GM23338 (cell line): ENCODE data around the gene PDZK1IP1. TPM values are rescaled to one million over a fixed set of nuclear protein-coding genes. Genes with fewer than 3 reads are reported as not detected.

ENCODE experiments used
- ATAC-seq: fragments of 200-7000 bp; cut with Tn5 transposase; 3 replicates; pipeline ENCODE4 v1.9.1; 2020
- DNase-seq: peaks from one replicate; pipeline ENCODE4 v3.0.0-alpha.2; 2015; ENCODE audit warnings: low spot score
- H2AFZ ChIP-seq: fragments of 200-600 bp; sonication (generic); 2 replicates; pipeline ENCODE4 v1.8.0; 2016; ENCODE audit warnings: antibody characterized with exemption, mild to moderate bottlenecking, moderate library complexity
- H3F3A ChIP-seq: fragments of 200-600 bp; sonication (generic); replicated peaks from 2 replicates; pipeline ENCODE4 v1.8.0; 2017; ENCODE audit warnings: antibody characterized with exemption, mixed run types, low read depth
- H3K27ac ChIP-seq: fragments of 200-600 bp; sonication (generic); 2 replicates; pipeline ENCODE4 v1.6.1; 2016; ENCODE audit warnings: low read depth
- H3K27me3 ChIP-seq: fragments of 200-600 bp; sonication (generic); 2 replicates; pipeline ENCODE4 v1.8.0; 2016; ENCODE audit warnings: mild to moderate bottlenecking, mixed run types, moderate library complexity; ENCODE audit not compliant: insufficient read depth
- H3K36me3 ChIP-seq: fragments of 200-600 bp; sonication (generic); 2 replicates; pipeline ENCODE4 v1.8.0; 2016; ENCODE audit warnings: mild to moderate bottlenecking; ENCODE audit not compliant: insufficient read depth
- H3K4me1 ChIP-seq: fragments of 200-600 bp; sonication (generic); 2 replicates; pipeline ENCODE4 v1.8.0; 2016; ENCODE audit warnings: mild to moderate bottlenecking, moderate library complexity; ENCODE audit not compliant: insufficient read depth
- H3K4me2 ChIP-seq: fragments of 200-600 bp; sonication (generic); 2 replicates; pipeline ENCODE4 v1.7.1; 2017; ENCODE audit warnings: mixed run types
- H3K4me3 ChIP-seq: fragments of 200-600 bp; sonication (generic); 2 replicates; pipeline ENCODE4 v1.6.1; 2016; ENCODE audit warnings: mixed run types
- H3K79me2 ChIP-seq: fragments of 200-600 bp; sonication (generic); replicated peaks from 2 replicates; pipeline ENCODE4 v1.8.0; 2017; ENCODE audit warnings: mild to moderate bottlenecking; ENCODE audit not compliant: insufficient read depth
- H3K9me2 ChIP-seq: fragments of 200-600 bp; sonication (generic); 2 replicates; pipeline ENCODE4 v1.8.0; 2017; ENCODE audit not compliant: insufficient read depth
- H4K20me1 ChIP-seq: fragments of 200-600 bp; sonication (generic); replicated peaks from 2 replicates; pipeline ENCODE4 v1.8.0; 2017; ENCODE audit warnings: mild to moderate bottlenecking; ENCODE audit not compliant: insufficient read depth
- H3K27ac Mint-ChIP-seq: 2 replicates; pipeline ENCODE4 v1.8.0; 2020; ENCODE audit warnings: inconsistent platforms, mild to moderate bottlenecking, moderate library complexity, mixed read lengths
- H3K27me3 Mint-ChIP-seq: 3 replicates; pipeline ENCODE4 v1.8.0; 2022; ENCODE audit warnings: low read depth, mild to moderate bottlenecking, moderate library complexity, mixed read lengths, inconsistent platforms; ENCODE audit not compliant: insufficient read depth, poor library complexity
- H3K36me3 Mint-ChIP-seq: 3 replicates; pipeline ENCODE4 v1.8.0; 2021; ENCODE audit warnings: low read depth, mild to moderate bottlenecking, inconsistent platforms, moderate library complexity, mixed read lengths
- H3K4me1 Mint-ChIP-seq: 3 replicates; pipeline ENCODE4 v1.8.0; 2020; ENCODE audit warnings: mild to moderate bottlenecking, inconsistent platforms, mixed read lengths
- H3K4me3 Mint-ChIP-seq: 3 replicates; pipeline ENCODE4 v1.8.0; 2021; ENCODE audit warnings: moderate library complexity, mild to moderate bottlenecking, inconsistent platforms, mixed read lengths
- H3K9me3 Mint-ChIP-seq: 3 replicates; pipeline ENCODE4 v1.8.0; 2020; ENCODE audit warnings: moderate library complexity, mild to moderate bottlenecking, inconsistent platforms, mixed read lengths
- CREB1 ChIP-seq: fragments of 250-450 bp; sonication (Bioruptor Pico); IDR thresholded peaks from 2 replicates; pipeline ENCODE4 v1.5.0; 2020; ENCODE audit warnings: low read depth, mild to moderate bottlenecking, moderate library complexity
- ETS1 ChIP-seq: IDR thresholded peaks from 2 replicates; pipeline ENCODE4 v1.6.1; 2016; ENCODE audit warnings: antibody characterized with exemption
- EZH2 ChIP-seq: fragments of 200-600 bp; sonication (generic); IDR thresholded peaks from one replicate; pipeline ENCODE4 v1.8.0; 2017; ENCODE audit warnings: antibody characterized with exemption, mild to moderate bottlenecking, low read depth; ENCODE audit not compliant: unreplicated experiment
- EZH2phosphoT487 ChIP-seq: fragments of 200-600 bp; sonication (generic); IDR thresholded peaks from one replicate; pipeline ENCODE4 v1.8.1; 2018; ENCODE audit warnings: antibody characterized with exemption; ENCODE audit not compliant: unreplicated experiment
- JUNB ChIP-seq: IDR thresholded peaks from one replicate; pipeline ENCODE4 v1.6.1; 2016; ENCODE audit warnings: antibody characterized with exemption; ENCODE audit not compliant: unreplicated experiment
- NANOG ChIP-seq: IDR thresholded peaks from 2 replicates; pipeline ENCODE4 v1.6.1; 2016; ENCODE audit warnings: antibody characterized with exemption, borderline replicate concordance
- POLR2AphosphoS5 ChIP-seq: IDR thresholded peaks from 2 replicates; pipeline ENCODE4 v1.6.1; 2016; ENCODE audit warnings: antibody characterized with exemption, low read depth
- REST ChIP-seq: IDR thresholded peaks from one replicate; pipeline ENCODE4 v1.6.1; 2018; ENCODE audit warnings: antibody characterized with exemption; ENCODE audit not compliant: unreplicated experiment
- STAT1 ChIP-seq: IDR thresholded peaks from one replicate; pipeline ENCODE4 v1.6.1; 2016; ENCODE audit warnings: antibody characterized with exemption; ENCODE audit not compliant: unreplicated experiment
- ZNF114 ChIP-seq: fragments of 250-450 bp; sonication (Bioruptor Pico); IDR thresholded peaks from 2 replicates; pipeline ENCODE4 v1.5.0; 2020; ENCODE audit warnings: mild to moderate bottlenecking, moderate library complexity
- ZNF331 ChIP-seq: fragments of 250-450 bp; sonication (Bioruptor Pico); IDR thresholded peaks from 2 replicates; pipeline ENCODE4 v1.5.0; 2020; ENCODE audit warnings: low read depth, mild to moderate bottlenecking, moderate library complexity
- long read RNA-seq: library from polyadenylated mRNA; unstranded; transcript quantifications from one replicate; pipeline ENCODE4 v2.0.0, GENCODE V29; 2020; ENCODE audit not compliant: unreplicated experiment
- polyA plus RNA-seq: library from polyadenylated mRNA; unstranded; fragments of >200 nt; fragmentation: Nextera tagmentation; extraction: Ambion mirVana; gene quantifications from 2 replicates; pipeline ENCODE4 v1.2.1, GENCODE V29; 2016
- total RNA-seq: library from RNA; depleted of rRNA; stranded (reverse); fragments of >200 nt; shearing (Covaris generic); gene quantifications from 2 replicates; pipeline ENCODE4 v1.2.3, GENCODE V29; 2014; rRNA removed
- TF ChIP-seq, protein P1 (sequence below), 2 experiments: fragments of 200-600 bp in 1 of 2; sonication (generic) in 1 of 2; conservative IDR thresholded peaks; 2 replicates each; pipeline versions ENCODE4 v1.5.1 to v1.6.1; 2016 to 2017; ENCODE audit warnings: antibody characterized with exemption in 2 of 2, low read depth in 2 of 2, mild to moderate bottlenecking in 2 of 2, moderate library complexity in 1 of 2
- TF ChIP-seq, protein P2 (sequence below): fragments of 250-450 bp; sonication (Bioruptor Pico); IDR thresholded peaks from 2 replicates; pipeline ENCODE4 v1.5.0; 2020; ENCODE audit warnings: mild to moderate bottlenecking, moderate library complexity

PDZK1IP1 gene, protein sequence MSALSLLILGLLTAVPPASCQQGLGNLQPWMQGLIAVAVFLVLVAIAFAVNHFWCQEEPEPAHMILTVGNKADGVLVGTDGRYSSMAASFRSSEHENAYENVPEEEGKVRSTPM
- total RNA-seq (not detected in 2 replicates), polyA plus RNA-seq (not detected in 2 replicates)
- long read RNA-seq = 0 reads

DNA sequence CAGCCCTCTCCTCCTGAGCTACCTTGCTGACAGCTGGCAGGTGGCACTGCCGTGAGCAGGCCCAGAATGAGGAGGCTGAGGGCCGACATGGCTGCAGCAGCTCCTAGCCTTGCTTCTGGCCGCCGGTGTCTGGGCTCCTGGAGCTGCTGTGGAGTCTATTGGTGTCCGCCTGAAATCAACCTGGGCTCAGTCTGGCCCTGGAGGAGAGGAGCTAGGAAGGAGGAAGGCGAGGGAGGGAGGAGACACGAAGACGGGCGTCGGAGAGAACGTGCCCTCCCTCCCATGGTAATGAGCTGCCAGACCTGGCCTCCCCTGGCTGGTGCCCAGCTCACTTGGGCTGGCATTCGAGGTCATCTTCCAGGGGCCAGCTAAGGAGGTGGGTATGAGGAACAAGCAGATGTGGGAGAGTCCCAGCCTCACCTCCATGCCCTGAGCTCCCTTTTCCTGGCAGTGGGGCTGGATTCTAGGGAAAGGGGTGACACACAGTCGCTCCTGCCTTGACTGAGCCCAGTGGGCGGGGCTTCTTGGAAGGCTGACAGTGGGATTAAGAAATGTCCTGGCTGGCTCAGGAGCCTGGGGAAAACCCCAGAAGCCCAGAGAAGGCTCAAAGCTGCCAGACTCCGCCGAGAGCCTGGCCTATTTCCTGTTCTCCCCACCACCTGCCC lies at the start of gene PDZK1IP1:
TSS of gene PDZK1IP1 (minus strand) at position 193 of the 665 bp plus-strand sequence. CDS start at position 89, 104 bp downstream.
- Histone ChIP-seq H4K20me1 (peaks cover 7% of the 10 kb centered on the region; the same call in 1 of the 2 replicates), H3K36me3 (no peaks in the 10 kb centered on the region), H3K79me2 (no peaks in the 10 kb centered on the region), H3K4me2 (no peak within 1 kb of the TSS), H3K4me3 (no peak within 1 kb of the TSS), H2AFZ (no peak within 1 kb of the TSS), H3F3A (no peaks in the 10 kb centered on the region), H3K27me3 (peaks cover 19% of the 10 kb centered on the region), H3K27ac (no peak within 1 kb of the TSS), H3K9me2 (0 out of 2 replicates have a peak, but pooled peaks cover 3% of the 10 kb centered on the region), H3K4me1 (peaks cover 25% of the 10 kb centered on the region)
- peaks cover 6% of the 10 kb centered on the region; the same call in 2 of the 3 replicates for H3K9me3 Mint-ChIP-seq
- ATAC-seq (peak; percentile 14), DNase-seq (peak; percentile 46)
- TF ChIP-seq EZH2phosphoT487 = no peak
- no peak for TF ChIP-seq NANOG
- TF ChIP-seq ETS1 = no peak
- TF ChIP-seq, protein P1, sequence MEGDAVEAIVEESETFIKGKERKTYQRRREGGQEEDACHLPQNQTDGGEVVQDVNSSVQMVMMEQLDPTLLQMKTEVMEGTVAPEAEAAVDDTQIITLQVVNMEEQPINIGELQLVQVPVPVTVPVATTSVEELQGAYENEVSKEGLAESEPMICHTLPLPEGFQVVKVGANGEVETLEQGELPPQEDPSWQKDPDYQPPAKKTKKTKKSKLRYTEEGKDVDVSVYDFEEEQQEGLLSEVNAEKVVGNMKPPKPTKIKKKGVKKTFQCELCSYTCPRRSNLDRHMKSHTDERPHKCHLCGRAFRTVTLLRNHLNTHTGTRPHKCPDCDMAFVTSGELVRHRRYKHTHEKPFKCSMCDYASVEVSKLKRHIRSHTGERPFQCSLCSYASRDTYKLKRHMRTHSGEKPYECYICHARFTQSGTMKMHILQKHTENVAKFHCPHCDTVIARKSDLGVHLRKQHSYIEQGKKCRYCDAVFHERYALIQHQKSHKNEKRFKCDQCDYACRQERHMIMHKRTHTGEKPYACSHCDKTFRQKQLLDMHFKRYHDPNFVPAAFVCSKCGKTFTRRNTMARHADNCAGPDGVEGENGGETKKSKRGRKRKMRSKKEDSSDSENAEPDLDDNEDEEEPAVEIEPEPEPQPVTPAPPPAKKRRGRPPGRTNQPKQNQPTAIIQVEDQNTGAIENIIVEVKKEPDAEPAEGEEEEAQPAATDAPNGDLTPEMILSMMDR (conservative IDR thresholded peaks at IDR 0.05; ENCODE audit: low read depth in 2 of 2) = no peak
- TF ChIP-seq ZNF114 (CRISPR knock-in tag) = no peak
- no peak for TF ChIP-seq EZH2
- TF ChIP-seq REST = no peak
- no peak for TF ChIP-seq ZNF331 (CRISPR knock-in tag)
- TF ChIP-seq, protein P2, sequence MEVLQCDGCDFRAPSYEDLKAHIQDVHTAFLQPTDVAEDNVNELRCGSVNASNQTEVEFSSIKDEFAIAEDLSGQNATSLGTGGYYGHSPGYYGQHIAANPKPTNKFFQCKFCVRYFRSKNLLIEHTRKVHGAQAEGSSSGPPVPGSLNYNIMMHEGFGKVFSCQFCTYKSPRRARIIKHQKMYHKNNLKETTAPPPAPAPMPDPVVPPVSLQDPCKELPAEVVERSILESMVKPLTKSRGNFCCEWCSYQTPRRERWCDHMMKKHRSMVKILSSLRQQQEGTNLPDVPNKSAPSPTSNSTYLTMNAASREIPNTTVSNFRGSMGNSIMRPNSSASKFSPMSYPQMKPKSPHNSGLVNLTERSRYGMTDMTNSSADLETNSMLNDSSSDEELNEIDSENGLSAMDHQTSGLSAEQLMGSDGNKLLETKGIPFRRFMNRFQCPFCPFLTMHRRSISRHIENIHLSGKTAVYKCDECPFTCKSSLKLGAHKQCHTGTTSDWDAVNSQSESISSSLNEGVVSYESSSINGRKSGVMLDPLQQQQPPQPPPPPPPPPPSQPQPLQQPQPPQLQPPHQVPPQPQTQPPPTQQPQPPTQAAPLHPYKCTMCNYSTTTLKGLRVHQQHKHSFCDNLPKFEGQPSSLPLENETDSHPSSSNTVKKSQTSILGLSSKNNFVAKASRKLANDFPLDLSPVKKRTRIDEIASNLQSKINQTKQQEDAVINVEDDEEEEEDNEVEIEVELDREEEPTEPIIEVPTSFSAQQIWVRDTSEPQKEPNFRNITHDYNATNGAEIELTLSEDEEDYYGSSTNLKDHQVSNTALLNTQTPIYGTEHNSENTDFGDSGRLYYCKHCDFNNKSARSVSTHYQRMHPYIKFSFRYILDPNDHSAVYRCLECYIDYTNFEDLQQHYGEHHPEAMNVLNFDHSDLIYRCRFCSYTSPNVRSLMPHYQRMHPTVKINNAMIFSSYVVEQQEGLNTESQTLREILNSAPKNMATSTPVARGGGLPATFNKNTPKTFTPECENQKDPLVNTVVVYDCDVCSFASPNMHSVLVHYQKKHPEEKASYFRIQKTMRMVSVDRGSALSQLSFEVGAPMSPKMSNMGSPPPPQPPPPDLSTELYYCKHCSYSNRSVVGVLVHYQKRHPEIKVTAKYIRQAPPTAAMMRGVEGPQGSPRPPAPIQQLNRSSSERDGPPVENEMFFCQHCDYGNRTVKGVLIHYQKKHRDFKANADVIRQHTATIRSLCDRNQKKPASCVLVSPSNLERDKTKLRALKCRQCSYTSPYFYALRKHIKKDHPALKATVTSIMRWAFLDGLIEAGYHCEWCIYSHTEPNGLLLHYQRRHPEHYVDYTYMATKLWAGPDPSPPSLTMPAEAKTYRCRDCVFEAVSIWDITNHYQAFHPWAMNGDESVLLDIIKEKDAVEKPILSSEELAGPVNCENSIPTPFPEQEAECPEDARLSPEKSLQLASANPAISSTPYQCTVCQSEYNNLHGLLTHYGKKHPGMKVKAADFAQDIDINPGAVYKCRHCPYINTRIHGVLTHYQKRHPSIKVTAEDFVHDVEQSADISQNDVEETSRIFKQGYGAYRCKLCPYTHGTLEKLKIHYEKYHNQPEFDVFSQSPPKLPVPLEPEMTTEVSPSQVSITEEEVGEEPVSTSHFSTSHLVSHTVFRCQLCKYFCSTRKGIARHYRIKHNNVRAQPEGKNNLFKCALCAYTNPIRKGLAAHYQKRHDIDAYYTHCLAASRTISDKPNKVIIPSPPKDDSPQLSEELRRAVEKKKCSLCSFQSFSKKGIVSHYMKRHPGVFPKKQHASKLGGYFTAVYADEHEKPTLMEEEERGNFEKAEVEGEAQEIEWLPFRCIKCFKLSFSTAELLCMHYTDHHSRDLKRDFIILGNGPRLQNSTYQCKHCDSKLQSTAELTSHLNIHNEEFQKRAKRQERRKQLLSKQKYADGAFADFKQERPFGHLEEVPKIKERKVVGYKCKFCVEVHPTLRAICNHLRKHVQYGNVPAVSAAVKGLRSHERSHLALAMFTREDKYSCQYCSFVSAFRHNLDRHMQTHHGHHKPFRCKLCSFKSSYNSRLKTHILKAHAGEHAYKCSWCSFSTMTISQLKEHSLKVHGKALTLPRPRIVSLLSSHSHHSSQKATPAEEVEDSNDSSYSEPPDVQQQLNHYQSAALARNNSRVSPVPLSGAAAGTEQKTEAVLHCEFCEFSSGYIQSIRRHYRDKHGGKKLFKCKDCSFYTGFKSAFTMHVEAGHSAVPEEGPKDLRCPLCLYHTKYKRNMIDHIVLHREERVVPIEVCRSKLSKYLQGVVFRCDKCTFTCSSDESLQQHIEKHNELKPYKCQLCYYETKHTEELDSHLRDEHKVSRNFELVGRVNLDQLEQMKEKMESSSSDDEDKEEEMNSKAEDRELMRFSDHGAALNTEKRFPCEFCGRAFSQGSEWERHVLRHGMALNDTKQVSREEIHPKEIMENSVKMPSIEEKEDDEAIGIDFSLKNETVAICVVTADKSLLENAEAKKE (CRISPR knock-in tag) = no peak
- TF ChIP-seq CREB1 (CRISPR knock-in tag) = no peak
- no peak for TF ChIP-seq POLR2AphosphoS5
- no peak for TF ChIP-seq STAT1
- TF ChIP-seq JUNB = no peak
- no peak within 1 kb of the TSS for H3K27ac Mint-ChIP-seq
- no peak within 1 kb of the TSS for H3K4me3 Mint-ChIP-seq
- H3K4me1 Mint-ChIP-seq = peaks cover 36% of the 10 kb centered on the region
- H3K27me3 Mint-ChIP-seq = peaks cover 33% of the 10 kb centered on the region
- H3K36me3 Mint-ChIP-seq = no peaks in the 10 kb centered on the region
